Activated naive CD4-positive, alpha-beta T cell treated with anti-CD3 and anti-CD28 coated beads, Interleukin-2, amount 50 U/mL, for 24 hours (primary cell): ENCODE results near the gene FHOD3.

Source experiments
- H3K27ac Mint-ChIP-seq: one replicate; pipeline ENCODE4 v1.8.0; 2021; ENCODE audit warnings: mild to moderate bottlenecking, mixed read lengths
- H3K27me3 Mint-ChIP-seq: one replicate; pipeline ENCODE4 v1.8.0; 2021; ENCODE audit warnings: mixed read lengths
- H3K36me3 Mint-ChIP-seq: one replicate; pipeline ENCODE4 v1.8.0; 2021; ENCODE audit warnings: mixed read lengths
- H3K4me1 Mint-ChIP-seq: one replicate; pipeline ENCODE4 v1.8.0; 2021; ENCODE audit warnings: mixed read lengths
- H3K4me3 Mint-ChIP-seq: one replicate; pipeline ENCODE4 v1.8.0; 2021; ENCODE audit warnings: mild to moderate bottlenecking, mixed read lengths
- H3K9me3 Mint-ChIP-seq: one replicate; pipeline ENCODE4 v1.8.0; 2021; ENCODE audit warnings: mixed read lengths

Gene FHOD3

DNA sequence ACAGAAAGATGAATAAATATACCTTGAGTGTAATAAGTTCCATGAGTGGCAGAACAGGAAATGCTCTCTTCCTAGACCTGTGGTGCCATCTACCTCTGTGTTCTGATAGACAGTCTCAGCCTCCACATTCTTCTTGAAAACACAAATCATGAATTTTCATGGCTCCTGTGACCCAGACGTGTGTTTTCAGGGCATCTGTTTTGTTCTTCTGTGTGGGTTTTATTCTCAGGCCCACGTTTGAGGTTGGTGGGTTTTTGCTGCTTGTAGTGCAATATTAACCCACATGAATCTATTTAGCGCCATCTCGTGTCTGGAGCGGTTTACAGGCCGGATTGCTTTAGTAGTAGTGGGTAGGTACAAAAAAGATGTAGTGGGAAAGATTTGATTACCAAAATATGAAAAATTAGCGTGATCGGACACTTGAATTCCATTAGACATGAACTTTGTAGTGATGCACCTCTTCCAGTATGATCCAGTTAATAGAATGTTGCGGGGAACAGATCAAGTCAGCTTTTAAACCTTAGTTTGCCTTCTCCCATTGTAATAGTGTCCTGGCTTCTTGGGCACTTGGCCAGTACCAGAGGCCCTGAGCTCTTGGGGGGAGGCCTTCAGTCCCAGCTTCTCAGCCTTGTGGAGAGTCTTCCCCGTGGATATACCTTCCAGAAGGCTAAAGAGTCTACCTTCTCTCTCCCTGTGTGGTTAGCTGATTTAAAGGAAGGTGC, 274.8 kb downstream of the FHOD3 start:
- Mint-ChIP-seq H3K9me3 (no peaks in the 10 kb centered on the region), H3K27ac (no peak overlapping the region), H3K4me3 (no peak overlapping the region), H3K4me1 (no peaks in the 10 kb centered on the region), H3K27me3 (peaks cover 4% of the 10 kb centered on the region), H3K36me3 (no peaks in the 10 kb centered on the region)

DNA sequence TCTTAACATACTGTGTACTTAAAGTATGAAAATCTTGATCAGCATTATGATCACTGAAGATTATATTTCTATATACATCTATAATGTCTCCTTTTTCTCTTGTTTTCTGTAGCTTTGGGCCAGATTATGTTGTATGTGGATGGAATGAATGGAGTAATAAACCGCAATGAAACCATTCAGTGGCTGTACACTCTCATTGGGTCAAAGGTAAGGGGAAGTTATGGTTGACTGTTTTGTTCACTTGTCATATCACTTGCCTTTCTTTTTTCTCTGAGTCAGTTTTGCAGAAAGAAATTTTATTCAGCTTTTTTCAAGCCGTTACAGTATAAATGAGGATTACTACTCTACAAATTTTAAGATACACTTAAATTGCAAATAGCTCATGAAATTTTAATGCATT, 278.8 kb downstream of the FHOD3 start:
- H3K27ac Mint-ChIP-seq: no peak overlapping the region
- no peaks in the 10 kb centered on the region for H3K36me3 Mint-ChIP-seq
- H3K27me3 Mint-ChIP-seq: peaks cover 7% of the 10 kb centered on the region
- H3K4me1 Mint-ChIP-seq: no peaks in the 10 kb centered on the region
- H3K9me3 Mint-ChIP-seq: no peaks in the 10 kb centered on the region
- no peak overlapping the region for H3K4me3 Mint-ChIP-seq

DNA sequence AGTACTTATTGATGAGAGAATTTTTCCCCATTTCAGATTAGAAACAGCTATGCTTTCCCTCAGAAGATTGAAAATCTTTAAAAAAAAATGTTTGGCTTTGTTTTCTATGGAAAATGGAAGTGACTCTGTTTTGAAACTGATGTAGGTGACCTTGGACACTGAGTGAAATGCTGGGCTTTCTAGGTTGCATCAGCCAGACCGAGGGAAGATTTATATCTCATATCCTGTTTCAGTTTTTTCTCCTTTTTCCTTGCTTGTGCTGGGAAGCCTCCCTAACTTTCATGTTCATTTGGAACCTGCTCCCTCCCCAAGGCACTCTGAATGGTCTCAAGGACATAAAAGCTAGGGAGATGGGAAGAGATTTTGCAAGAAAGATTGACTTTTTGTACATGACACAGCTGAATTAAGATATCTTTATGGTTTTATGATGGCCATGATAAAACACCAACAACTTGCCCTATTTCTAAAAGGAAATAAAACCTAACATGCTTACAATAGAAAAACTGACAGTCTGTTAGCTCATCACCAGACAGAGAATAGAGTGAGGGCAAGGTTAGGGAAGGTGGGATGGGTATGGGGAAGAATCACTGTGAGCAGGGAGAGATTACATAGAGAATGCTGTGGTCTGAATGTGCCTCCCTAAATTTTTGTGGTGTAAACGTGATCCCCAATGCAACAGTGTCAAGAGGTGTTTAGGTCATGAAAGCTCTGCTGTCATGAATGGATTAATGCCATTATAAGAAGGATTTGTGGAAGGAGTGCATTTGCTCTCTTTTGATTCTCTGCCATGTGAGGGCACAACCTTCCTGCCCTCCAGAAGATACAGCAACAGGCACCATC, 281.6 kb downstream of the FHOD3 start:
- no peak overlapping the region for H3K4me3 Mint-ChIP-seq
- H3K27me3 Mint-ChIP-seq: peaks cover 7% of the 10 kb centered on the region
- H3K9me3 Mint-ChIP-seq: no peaks in the 10 kb centered on the region
- no peaks in the 10 kb centered on the region for H3K4me1 Mint-ChIP-seq
- H3K36me3 Mint-ChIP-seq: no peaks in the 10 kb centered on the region
- H3K27ac Mint-ChIP-seq: no peak overlapping the region

DNA sequence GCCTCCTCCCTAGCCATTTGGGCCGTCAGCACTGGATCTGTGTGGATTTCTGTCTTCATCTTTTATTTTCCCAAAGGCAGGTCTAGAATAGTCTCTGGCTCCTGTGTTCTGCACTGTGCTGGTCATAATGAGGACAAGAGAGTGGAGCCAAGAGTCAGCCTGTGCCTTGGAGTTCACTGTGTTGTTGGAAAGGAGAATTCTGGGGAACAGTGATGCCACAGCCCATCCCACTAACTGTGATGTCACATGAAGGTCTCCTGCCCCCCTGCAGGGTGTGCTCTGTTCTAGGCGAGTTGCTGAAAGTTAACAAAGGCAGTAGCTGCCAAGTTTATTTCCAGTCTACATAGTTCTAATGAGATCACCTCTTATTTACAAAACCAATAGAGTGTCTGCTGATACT, 282.8 kb downstream of the FHOD3 start:
- no peaks in the 10 kb centered on the region for H3K4me1 Mint-ChIP-seq
- no peak overlapping the region for H3K4me3 Mint-ChIP-seq
- H3K9me3 Mint-ChIP-seq: no peaks in the 10 kb centered on the region
- no peak overlapping the region for H3K27ac Mint-ChIP-seq
- no peaks in the 10 kb centered on the region for H3K36me3 Mint-ChIP-seq
- H3K27me3 Mint-ChIP-seq: peaks cover 7% of the 10 kb centered on the region

DNA sequence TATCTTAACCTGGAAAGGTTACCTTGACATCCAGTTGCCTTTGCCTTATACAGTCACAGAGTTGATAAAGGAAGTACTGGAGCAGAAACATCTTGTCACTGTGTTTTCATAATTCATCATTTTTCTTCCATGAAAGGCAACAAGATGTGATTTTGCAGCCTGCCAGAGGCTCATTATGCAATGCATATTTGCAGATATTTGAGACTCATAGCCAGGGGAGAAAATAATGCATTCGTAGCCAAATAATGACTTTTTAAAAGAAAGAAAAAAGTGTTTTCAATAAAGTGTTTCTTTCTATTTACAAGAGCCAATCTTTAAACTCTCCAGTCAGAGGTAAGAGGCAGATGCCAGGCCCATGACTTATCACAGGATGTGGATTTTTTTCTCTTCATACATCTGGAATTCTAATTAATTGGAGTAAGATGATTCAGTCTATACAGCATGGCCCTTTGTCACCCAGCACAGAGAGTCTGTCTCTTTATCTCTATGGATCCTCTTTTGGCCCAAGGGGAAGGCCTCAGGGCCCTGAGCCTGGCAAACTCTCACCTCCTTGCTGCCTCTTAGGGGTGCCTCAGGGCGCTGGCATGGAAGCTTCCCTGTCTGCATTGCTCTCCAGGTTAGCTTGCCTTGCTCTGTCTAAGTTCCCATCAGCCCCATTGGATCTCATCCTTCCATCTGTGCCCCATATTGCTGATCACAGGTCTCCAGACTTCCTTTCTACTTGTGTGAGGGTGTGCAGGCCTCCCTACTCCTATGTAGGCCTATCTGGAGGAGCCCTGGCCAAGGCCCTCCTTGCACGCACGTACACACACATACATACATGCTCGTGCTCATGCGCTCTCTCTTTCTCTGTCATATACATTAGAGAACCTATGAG, 283.6 kb downstream of the FHOD3 start:
- no peak overlapping the region for H3K4me3 Mint-ChIP-seq
- H3K36me3 Mint-ChIP-seq: no peaks in the 10 kb centered on the region
- H3K9me3 Mint-ChIP-seq: no peaks in the 10 kb centered on the region
- H3K27me3 Mint-ChIP-seq: peaks cover 8% of the 10 kb centered on the region
- H3K4me1 Mint-ChIP-seq: no peaks in the 10 kb centered on the region
- H3K27ac Mint-ChIP-seq: no peak overlapping the region

DNA sequence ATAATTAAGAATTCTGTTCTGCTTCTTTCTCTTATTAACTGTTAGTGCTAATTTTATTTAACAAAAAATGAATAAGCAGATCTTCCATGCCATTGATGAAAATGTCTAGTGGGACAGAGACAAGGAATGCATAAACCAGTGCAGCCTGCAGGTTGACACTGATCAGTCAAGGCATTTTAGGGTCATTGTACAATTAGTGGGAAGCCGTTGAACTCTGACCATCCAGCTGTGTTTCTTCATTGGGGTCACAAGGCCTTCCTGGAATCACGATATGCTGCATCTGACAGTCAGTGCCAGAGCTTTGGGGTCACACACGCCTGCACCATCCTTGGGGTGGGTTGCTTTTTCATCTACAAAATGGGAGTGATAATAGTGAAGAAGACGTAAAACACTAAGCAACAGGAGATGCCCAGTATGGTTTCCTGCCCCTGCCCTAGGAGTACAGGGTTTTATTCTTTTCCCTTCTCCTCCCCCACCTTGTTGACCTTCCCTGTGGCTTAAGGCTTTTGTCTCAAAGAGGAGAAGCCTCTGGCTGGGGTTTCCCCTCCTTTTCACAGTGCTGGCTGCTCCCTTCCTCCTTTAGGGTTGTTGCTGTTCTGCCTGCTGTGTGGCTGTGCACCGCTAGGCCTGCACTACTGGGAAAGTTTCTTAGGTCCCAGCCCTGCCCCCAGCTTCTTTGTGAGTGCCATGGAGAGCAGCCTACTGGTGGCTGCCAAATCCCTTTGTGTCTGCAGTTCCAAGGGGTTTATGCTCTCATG, 285.7 kb downstream of the FHOD3 start:
- Mint-ChIP-seq H3K27me3 (peaks cover 6% of the 10 kb centered on the region), H3K27ac (no peak overlapping the region), H3K36me3 (no peaks in the 10 kb centered on the region), H3K4me3 (no peak overlapping the region), H3K4me1 (no peaks in the 10 kb centered on the region), H3K9me3 (no peaks in the 10 kb centered on the region)

DNA sequence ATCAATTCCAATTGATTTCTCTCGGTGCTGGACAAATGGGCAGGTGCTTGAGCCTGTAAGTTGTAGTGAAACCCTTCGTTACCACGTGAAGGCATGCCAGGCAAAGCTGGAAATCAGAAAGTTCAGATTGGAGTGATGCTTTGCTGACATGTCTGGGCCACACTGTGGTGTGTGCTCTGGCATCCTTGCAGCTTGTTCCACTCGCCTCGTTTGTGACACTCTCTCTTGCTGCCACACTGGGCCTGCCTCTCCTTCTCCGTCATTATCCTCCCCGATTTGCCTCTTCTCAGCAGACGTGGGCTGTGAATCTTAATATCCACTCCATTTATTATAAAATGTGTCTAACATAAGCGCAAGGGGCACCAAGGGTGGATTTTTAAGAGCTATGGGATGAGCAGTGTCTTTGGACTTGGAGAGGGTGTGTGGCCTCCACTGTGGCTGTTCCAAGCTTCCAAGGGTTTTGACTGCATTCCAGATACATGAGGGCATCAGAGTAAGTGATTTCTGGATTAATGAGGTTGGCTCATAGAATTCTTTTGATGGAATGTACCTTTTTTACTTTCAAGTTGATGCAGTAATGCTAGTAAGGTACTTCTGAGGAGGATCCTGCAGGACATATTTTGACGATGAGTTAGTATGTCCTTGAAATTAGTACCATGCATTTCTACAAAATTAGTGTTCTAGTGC, 292.5 kb downstream of the FHOD3 start:
- Mint-ChIP-seq H3K27ac (no peak overlapping the region), H3K27me3 (peaks cover 1% of the 10 kb centered on the region), H3K9me3 (no peaks in the 10 kb centered on the region), H3K4me3 (no peak overlapping the region), H3K4me1 (no peaks in the 10 kb centered on the region), H3K36me3 (no peaks in the 10 kb centered on the region)

DNA sequence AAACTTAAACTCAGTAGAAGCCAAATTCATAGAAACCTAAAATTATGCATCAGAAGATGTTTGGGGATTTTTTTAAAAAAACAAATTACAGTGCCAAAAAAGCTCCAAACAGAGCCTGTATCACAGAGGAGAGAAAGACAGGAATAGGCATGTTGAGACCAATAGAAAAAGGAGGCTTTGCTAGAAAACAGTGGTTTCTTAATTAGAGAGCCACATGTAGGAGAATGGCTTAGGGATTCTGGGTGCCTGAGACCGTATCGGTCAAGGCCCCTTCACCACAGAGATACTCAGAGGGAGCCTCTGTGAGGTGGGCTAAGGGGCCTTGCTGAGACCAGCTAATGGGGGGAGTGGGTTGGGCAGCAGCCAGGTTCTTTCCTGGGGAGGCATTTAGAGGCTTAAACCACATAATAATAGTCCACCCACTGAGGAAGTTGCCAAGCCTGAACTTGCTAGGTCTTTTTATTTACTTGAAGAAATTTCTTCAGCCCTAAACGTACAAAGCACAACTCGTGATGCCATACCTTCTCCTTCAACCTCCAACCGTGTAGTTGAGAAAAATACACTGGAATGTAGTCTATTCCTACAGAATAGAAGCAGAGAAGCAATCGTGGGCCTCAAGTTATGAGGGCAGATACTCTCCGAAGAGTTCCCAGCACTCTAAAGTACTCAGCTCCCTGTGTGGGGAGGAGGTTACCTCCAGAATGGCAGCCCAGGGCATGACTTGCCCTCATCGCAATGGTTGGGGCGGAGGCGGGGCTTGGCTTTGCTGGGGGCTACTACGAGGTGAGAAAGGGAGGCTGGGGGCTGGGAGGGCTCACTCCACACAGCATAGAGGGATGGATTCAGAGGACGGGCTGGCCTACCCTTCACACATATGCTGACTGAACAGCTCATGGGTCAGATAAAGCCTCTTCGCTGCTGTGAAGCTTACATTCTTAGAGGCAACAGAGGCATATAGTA, 293.4 kb downstream of the FHOD3 start:
- no peaks in the 10 kb centered on the region for H3K9me3 Mint-ChIP-seq
- H3K36me3 Mint-ChIP-seq: no peaks in the 10 kb centered on the region
- H3K27me3 Mint-ChIP-seq: peaks cover 1% of the 10 kb centered on the region
- no peak overlapping the region for H3K4me3 Mint-ChIP-seq
- no peaks in the 10 kb centered on the region for H3K4me1 Mint-ChIP-seq
- no peak overlapping the region for H3K27ac Mint-ChIP-seq

DNA sequence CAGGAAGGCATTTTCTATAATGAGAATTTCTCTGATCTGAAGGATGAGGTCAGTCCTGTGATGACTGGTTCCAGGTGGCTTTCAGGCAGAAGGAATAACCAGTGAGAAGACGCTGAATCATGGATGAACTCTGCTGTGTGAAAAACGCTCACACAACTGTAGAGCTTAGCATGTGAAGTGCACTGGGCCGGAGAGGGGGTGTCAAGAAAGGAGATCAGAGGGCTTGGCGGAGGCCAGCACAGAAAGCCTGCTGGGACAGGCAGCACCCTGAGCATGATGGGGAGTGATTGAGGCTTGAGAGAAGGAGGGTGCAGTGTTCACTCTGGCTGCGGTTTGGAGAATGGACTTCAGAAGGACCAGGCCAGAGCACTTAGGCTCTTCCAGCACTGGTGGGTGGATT, 294.8 kb downstream of the FHOD3 start:
- no peaks in the 10 kb centered on the region for H3K27me3 Mint-ChIP-seq
- no peaks in the 10 kb centered on the region for H3K4me1 Mint-ChIP-seq
- H3K36me3 Mint-ChIP-seq: no peaks in the 10 kb centered on the region
- H3K4me3 Mint-ChIP-seq: no peak overlapping the region
- no peaks in the 10 kb centered on the region for H3K9me3 Mint-ChIP-seq
- H3K27ac Mint-ChIP-seq: no peak overlapping the region

DNA sequence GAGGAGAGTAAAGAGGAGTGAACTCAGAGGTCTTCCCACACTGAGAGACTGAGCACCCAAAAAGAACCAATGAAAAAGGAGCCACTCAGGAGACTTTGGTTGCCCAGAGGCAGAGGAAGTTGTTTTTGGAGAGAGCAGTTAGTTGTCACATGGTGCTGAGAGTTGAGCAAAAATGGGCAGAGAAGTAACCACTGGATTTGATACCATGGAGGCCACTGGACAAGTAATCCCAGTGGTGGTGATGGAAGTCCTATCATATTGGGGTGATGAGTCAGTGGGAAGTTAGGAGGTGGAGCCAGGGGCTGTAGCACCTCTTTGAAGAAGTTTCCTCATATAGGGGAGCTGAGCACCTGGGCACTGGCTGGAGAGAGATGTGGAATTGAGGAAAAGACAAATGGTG, 295.5 kb downstream of the FHOD3 start:
- Mint-ChIP-seq H3K27me3 (peaks cover 2% of the 10 kb centered on the region), H3K36me3 (no peaks in the 10 kb centered on the region), H3K4me1 (no peaks in the 10 kb centered on the region), H3K9me3 (no peaks in the 10 kb centered on the region), H3K27ac (no peak overlapping the region), H3K4me3 (no peak overlapping the region)

DNA sequence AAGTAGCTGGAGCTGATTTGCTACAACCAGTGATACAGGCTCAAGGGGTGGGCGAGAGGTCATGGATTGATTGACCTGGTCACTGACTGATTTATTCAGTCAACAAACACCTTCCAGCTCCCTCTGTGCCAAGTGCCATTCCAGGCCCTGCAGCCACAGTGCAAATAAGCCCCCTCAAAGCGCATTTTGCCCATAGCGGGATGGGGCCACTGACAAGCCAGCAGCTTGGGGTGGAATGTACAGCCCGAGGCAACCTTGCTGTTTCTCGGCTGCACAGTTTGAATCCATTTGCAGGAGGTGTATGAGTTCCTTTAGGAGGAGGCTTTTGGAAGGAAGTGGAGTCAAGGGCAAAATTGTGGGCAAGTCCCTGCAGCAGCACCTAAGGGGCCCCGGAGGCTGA, 296.1 kb downstream of the FHOD3 start:
- H3K27ac Mint-ChIP-seq: no peak overlapping the region
- H3K9me3 Mint-ChIP-seq: no peaks in the 10 kb centered on the region
- no peaks in the 10 kb centered on the region for H3K4me1 Mint-ChIP-seq
- H3K36me3 Mint-ChIP-seq: no peaks in the 10 kb centered on the region
- H3K27me3 Mint-ChIP-seq: peaks cover 2% of the 10 kb centered on the region
- no peak overlapping the region for H3K4me3 Mint-ChIP-seq

DNA sequence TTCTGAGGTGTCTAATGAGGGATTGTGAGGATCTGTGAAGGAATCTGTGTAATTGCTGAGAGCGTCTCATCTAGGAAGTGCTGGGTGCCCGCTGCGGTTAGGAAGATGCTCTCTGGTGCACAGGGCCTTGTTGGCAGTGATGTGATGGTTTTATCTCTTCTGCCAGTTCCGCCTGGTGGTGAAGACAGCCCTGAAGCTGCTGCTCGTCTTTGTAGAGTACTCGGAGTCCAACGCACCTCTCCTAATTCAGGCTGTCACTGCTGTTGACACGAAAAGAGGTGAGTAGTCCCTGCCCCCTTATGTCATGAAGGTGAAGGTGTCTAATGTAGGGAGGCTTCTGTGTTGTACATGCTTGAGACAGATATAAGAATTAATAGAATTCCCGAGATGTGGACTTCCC, 297.1 kb downstream of the FHOD3 start:
- Mint-ChIP-seq H3K9me3 (no peaks in the 10 kb centered on the region), H3K4me1 (no peaks in the 10 kb centered on the region), H3K27me3 (peaks cover 2% of the 10 kb centered on the region), H3K27ac (no peak overlapping the region), H3K4me3 (no peak overlapping the region), H3K36me3 (no peaks in the 10 kb centered on the region)

DNA sequence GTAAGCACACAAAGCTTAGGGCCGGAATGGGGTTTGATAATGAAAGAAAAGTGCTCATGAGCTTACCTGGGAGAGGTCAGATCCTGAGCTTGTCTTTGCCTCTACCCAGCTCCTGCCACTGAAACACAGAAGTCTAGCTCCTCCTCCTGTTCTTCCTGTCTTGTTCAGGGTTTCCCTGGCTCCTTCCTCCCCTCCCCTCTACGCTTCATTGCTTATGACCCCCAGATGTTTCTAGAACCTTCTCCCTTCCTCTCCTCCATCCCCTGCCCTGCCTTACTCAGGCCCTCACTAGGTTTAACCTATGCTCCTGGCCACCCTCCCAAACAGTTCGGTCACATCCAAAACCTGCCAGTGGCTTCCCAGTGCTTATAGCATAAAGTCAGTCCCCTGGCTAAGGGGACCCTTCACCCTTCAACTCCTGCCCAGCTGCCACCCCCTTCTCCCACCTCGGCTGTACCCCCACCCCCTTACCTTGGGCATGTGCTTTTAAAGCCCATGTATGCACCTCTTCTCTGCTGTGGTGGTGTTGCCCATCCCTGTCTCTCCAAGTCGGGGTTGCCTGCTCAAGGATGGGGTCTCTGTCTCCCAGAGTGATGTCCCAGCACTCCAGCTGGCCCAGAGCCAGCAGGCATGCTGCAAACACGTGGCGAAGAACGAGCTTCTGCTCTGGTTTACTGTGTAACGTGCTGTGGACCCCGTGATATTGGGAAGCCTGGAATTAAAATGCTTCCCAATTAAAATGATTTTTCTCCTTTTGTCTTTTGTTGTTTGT, 297.7 kb downstream of the FHOD3 start:
- no peak overlapping the region for H3K27ac Mint-ChIP-seq
- no peaks in the 10 kb centered on the region for H3K9me3 Mint-ChIP-seq
- H3K36me3 Mint-ChIP-seq: no peaks in the 10 kb centered on the region
- H3K4me1 Mint-ChIP-seq: no peaks in the 10 kb centered on the region
- peaks cover 2% of the 10 kb centered on the region for H3K27me3 Mint-ChIP-seq
- no peak overlapping the region for H3K4me3 Mint-ChIP-seq
